Activated CD4-positive, alpha-beta T cell treated with anti-CD3 and anti-CD28 coated beads, Interleukin-2, Interleukin-4, amounts not matched to agents 100 ng/mL and 50 ng/mL, durations not matched to agents 16 hours and 8 hours (primary cell): Measurements from ENCODE around the gene CYTH1.
"Not testable (repeated sequence)": the region's sequence is repeated elsewhere in the genome, so short reads cannot be mapped to it uniquely, and the experiment has no call there.

Experiments used
- DNase-seq: peaks from one replicate; pipeline ENCODE4 v3.0.0-alpha.2; 2020; ENCODE audit warnings: low spot score

CYTH1 gene

DNA sequence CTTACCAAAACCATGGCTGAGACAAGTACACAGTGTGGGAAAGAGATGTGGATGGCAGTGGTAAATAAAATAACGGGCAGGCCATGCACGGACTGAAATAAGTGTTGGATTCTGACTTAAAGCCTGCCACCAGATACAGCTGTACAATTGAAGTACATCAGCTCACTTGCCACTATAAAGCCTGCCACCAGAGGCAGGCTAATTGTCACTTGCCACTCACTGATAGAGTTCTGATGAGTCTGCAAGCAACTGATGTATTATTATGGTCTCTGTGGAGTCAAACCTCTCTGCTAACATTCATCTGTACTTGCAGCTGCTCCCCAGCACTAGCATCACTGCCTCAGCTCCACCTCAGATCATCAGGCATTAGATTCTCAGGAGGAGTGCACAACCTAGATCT, 93.0 kb downstream of the CYTH1 start:
- DNase-seq: no peak

DNA sequence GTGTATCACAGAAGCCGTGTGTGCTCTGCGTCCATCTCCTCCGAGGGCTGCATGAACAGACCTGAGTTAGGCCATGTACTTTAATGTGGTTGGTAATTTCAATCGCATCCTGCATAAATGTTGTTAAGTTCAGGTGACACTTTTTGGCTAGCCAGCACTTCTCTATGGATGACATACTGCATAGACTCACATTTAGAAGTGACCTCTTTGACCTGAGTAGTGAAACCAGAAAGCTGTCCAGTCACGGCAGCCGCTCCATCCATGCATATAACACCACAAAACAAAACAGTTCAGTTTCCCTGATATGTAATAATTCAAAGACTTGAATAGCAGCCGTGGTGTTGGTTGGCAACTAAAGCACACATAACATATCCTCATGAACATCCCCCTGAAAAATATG, 94.1 kb downstream of the CYTH1 start:
- no peak for DNase-seq

GRCh38 chr17:78687125-78687524, 94.9 kb downstream of the CYTH1 start:
- no peak for DNase-seq

DNA sequence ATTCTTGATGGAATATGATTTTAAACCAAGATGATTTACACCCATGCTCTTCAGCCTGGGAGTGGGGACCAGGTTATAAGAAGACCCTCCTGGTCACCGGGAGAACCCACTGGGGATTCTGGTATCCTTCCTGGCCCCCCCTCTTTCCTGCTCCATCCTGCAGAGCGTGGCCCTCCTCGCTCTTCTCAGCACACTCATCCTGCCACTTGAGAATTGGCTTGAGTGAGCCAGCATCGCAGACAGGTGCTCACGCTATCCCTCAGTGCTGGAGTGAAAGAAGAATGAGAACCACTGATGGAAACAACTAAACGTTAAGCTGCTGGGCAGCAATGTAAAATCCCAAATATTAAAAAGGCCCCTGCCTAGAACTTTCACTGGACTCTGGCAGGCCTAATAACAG, 98.0 kb downstream of the CYTH1 start:
- no peak for DNase-seq

DNA sequence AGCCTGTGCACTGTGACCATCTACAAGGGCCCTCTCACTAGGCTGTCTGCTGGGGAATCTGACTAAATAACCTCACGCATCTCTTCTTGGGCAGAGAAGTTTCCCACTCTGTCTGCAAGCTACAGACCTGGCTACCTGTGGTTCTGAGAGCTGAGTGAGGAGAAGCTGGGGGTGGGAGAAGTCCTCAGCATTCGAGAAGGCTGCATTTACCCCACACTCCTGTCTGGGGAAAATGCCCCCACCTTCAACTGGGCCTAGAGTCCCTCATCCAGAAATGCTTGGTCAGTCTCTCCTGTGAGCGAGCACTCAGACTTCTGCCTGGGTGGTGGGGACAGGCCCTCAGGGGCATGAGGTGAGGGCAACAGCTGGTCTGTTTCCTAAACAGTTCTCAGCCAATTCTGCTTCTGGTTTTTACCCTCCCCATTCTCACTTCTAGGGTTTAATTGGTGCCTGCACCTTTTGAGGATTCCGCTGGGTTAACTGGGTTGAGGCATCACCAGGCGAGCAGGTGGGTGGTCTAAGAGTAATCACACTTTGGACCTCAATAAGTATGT, 98.6 kb downstream of the CYTH1 start:
- DNase-seq: no peak

DNA sequence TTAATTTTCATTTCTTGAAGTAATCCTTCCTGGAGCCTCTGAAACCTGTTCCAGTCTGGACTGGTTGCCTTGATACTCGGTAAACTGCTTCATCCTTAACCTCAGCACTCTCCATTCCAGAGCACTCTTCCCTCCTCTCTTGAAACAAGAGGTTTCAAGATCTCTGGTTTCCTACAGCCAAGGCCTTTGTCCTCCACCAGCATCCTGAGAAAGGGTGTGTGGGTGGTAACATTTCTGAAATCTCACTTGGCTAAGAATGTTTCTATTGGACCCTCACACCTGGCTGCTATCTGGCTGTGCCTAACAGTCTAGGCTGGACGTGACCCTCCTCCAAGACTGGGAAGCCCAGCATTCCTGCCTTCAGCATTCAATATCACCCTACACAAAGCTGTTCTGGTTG, 99.7 kb downstream of the CYTH1 start:
- DNase-seq: no peak

DNA sequence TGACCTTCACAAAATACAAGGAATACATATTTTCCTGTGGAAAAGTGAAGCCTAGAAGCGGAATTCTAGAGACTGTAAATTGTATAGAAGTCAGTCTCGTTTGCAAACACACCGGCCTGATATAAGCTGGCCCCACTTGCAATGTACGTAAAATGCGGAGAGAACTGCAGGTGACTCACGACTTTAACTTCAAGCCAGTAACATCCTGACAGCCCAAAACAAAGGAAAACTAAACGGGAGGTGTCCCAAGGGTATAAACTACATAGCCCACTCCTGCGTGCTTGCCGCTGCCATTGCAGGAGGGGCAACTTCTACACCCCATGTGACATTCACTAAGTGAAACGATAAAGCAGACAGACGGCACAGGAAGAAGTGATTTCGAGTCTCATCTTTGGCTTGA, 101.6 kb downstream of the CYTH1 start:
- DNase-seq: no peak

- DNase-seq: no peak
Measured at GRCh38 chr17:78679495-78680395, 102.3 kb downstream of the CYTH1 start.

- no peak for DNase-seq
Measured at GRCh38 chr17:78678711-78679110, 103.4 kb downstream of the CYTH1 start.

GRCh38 chr17:78678222-78678557, 103.9 kb downstream of the CYTH1 start:
- DNase-seq: no peak

DNA sequence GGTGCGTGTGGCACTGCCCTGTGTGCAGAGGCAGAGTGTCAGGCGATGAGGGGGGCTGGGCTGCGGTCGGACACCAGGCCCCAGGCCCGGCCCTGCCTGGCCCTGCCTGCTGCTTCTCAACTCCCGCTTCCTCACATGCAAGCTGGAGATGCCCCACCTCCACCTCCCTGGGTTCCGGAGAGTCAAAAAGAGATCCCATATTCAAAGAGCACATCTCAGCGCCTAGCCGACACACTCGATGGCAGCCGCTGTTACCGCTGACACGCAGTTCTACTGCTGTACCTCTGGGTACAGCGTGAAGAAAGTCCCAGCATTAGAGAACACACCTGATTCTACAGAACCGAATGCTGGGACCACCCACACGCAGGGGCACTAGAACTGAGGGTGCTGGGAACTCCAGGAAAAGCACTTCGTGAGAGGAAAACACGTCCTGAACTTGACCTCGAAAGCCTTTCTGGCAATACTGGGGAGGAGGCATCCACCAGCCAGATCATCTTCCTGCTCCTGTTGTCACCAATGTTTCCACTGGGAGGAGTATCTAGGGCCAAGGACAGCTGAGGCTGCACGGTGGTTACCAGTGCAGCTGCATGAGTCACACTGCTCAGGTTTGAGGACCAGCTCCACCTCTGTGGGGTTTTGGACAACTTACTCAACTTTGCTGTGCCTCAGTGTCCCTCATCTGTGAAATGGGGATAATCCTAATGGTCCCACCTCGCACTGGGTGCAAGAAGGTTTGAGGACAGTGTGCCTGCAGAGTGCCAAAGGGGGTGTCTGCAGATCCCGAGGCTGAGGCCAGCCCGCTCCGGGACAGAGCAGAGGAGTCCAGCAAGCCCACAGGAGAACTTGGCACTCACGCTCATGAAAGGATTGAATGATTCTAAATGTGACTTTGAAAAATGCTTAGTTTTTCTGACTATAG, 104.5 kb downstream of the CYTH1 start:
- DNase-seq: no peak

- no peak for DNase-seq
Measured at GRCh38 chr17:78676412-78677302, 105.4 kb downstream of the CYTH1 start.

GRCh38 chr17:78675836-78676235, 106.2 kb downstream of the CYTH1 start:
- no peak for DNase-seq

- DNase-seq: no peak
Measured at GRCh38 chr17:78675316-78675616, 106.8 kb downstream of the CYTH1 start.

DNA sequence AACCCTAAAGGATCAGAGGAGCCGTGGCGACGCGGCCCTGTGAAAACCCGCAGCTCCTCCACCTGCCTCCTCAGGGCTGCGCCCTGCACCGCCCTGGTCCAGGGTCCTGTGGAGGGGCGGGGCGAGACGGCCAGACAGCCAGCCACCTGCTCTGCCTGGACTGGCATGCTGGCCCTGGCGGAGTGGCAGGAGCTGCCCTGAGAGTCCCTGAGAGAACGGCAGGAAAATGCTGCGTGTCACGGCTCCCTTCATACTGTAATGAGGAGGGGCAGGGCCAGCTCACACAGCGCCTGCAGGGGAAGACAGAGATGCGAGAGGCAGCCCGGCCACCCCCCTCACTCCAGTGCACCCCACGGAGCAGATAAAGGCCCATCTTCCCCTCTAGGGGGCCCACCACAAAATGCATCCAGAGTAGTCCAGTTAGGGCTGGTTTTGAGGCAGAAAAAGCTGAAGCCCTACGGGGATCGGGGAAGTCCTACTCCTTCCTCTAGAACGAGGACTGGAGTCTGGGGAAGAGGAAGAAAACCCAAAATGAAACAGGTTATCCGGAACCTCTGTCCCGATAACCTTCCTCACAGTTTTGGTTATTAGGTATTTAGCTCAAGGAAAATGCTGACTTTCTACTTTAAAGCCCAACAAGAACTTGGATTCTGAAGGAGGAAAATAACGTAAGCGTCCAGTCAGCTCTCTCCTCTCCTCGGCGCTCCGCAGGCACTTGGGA, 107.3 kb downstream of the CYTH1 start:
- DNase-seq: no peak

DNA sequence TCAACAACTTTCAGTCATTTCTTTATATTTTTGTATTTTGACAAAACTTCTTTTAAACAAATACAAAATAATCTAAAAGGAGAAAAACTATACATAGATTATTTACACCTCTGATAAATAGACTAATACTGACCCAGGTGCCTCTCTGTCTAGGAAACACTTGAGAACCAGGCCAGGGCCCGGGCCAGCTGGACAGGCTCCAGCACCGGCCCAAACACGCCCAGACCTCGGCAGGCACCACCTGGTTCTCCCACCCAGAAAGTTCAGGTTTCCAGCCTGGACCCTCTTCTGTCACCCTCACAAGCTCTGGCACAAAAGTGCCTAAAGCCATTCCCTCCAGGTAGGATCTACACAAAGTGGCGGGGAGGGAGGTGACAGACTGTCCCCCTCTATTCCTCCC, 107.9 kb downstream of the CYTH1 start:
- no peak for DNase-seq

- DNase-seq: no peak
Measured at GRCh38 chr17:78673395-78673794, 108.7 kb downstream of the CYTH1 start.

- no peak for DNase-seq
Measured at GRCh38 chr17:78672871-78673371, 109.2 kb downstream of the CYTH1 start.

DNA sequence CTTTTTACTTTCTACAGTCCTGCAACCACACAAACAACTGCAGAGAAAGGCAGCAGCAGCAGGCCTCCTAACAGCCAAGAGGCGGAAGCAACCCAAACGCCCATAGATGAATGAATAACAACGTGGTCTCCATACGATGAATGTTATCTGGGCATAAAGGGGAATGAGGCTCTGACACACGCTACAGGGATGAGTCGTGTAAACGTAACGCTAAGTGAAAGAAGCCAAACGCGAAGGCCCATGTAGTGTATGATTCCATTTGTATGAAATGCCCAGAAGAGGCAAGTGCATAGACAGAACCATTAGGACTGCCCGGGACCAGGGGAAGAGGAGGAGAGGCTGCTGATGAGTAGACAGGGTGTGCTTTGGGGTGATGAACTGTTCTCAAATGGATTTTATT, 110.1 kb downstream of the CYTH1 start:
- DNase-seq: no peak

GRCh38 chr17:78671726-78672001, 110.4 kb downstream of the CYTH1 start:
- not testable (repeated sequence) for DNase-seq
